ENCODE data around the gene PANK4.

PANK4 gene

DNA sequence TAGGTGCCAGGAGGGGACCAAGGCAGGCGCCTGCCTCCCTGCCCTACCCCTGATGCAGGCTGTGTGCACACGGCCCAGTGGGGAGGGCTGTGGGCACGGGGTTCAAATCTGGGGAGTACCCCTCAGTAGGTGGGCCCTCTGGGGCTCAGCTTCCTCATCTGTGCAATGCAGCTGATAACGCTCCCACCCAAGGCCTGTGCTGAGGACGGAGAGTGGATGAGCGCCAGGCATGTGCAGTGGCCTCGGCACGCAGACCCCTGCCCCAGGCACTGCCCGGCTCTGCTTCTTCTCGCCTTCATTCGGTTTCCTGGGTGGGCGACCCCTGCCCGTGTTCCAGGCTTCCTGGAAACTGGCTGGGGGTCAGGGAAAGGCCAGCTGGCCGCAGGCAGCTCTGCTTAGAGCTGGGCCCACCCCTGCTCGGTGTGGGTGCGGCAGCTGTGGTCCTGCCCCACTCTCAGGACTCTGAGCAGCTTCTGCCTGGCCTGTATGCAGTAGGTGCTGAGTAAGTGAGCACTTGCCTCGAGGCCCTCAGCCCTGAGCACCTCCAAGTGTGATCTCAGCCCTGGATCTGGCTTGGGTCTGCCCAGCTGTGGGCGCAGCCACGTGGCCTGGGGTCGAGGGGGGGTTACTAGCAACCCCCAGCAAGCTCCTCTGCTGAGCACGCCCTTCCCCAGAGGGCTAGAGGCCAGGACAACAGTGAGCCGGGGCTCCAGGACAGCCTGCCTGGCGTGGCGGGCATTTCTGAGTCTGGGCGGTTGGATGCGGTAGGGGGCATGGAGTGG, 17.9 kb upstream of the PANK4 start:
- TF ChIP-seq CTCF (IDR thresholded peaks at IDR 0.05; ENCODE audit: insufficient read depth, low read length, poor library complexity, severe bottlenecking) (no peak), EZH2phosphoT487 (conservative IDR thresholded peaks at IDR 0.05; ENCODE audit: low read length) (no peak)
- Histone ChIP-seq H3K9me3 (ENCODE audit: insufficient read depth, low read length) (no peaks in the 10 kb centered on the region), H3K9me2 (replicated peaks; ENCODE audit: insufficient read depth, low read length) (no peaks in the 10 kb centered on the region), H3K4me2 (ENCODE audit: low read depth, low read length, poor library complexity, severe bottlenecking) (no peak overlapping the region), H3K4me3 (ENCODE audit: insufficient read depth, low read length, poor library complexity, severe bottlenecking) (no peak overlapping the region), H2AFZ (ENCODE audit: low read depth, low read length, severe bottlenecking) (no peak overlapping the region), H3F3A (ENCODE audit: insufficient read depth) (no peaks in the 10 kb centered on the region), H3K36me3 (ENCODE audit: low read length) (no peaks in the 10 kb centered on the region), H3K79me2 (ENCODE audit: insufficient read depth, low read length) (no peaks in the 10 kb centered on the region), H3K27me3 (ENCODE audit: low read length) (no peaks in the 10 kb centered on the region), H3K27ac (ENCODE audit: low read depth, low read length) (no peak overlapping the region), H3K9ac (ENCODE audit: low read length) (no peak overlapping the region), H4K20me1 (ENCODE audit: low read depth, low read length) (no peaks in the 10 kb centered on the region)

DNA sequence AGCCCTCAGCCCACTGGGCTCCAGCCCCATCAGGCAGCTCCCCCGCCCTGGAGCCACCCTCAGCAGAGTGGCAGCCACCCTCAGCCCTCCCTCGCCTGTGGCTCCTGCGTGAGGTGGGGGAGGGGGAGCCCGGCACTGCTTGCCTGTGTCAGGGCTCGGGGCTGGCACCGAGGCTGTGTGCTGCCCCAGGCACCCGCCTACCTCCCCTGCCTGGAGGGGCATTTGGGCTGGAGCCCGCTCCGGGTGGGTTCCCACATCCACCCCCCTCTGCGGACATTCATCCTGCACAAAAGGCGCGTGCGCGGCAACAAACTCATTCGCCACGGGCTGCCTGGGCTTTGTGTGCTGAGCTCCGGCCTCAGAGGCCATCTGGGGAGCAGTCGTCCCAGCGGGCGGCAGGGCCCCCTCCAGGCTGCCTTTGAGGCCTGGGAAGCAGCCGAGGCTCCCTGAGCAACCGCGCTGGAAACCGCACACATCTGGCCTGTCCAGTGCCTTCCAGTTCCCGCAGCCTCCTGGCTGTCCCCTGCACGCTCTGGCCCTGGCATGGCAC, 17.2 kb upstream of the PANK4 start:
- TF ChIP-seq EZH2phosphoT487 (conservative IDR thresholded peaks at IDR 0.05; ENCODE audit: low read length) (no peak), CTCF (IDR thresholded peaks at IDR 0.05; ENCODE audit: insufficient read depth, low read length, poor library complexity, severe bottlenecking) (no peak)
- no peaks in the 10 kb centered on the region for H3K79me2 ChIP-seq (ENCODE audit: insufficient read depth, low read length)
- H3K9me2 ChIP-seq (replicated peaks; ENCODE audit: insufficient read depth, low read length) = no peaks in the 10 kb centered on the region
- no peak overlapping the region for H3K9ac ChIP-seq (ENCODE audit: low read length)
- no peak overlapping the region for H3K27ac ChIP-seq (ENCODE audit: low read depth, low read length)
- no peak overlapping the region for H3K4me3 ChIP-seq (ENCODE audit: insufficient read depth, low read length, poor library complexity, severe bottlenecking)
- no peak overlapping the region for H3K4me2 ChIP-seq (ENCODE audit: low read depth, low read length, poor library complexity, severe bottlenecking)
- H3K36me3 ChIP-seq (ENCODE audit: low read length) = no peaks in the 10 kb centered on the region
- H4K20me1 ChIP-seq (ENCODE audit: low read depth, low read length) = no peaks in the 10 kb centered on the region
- H3K9me3 ChIP-seq (ENCODE audit: insufficient read depth, low read length) = no peaks in the 10 kb centered on the region
- H2AFZ ChIP-seq (ENCODE audit: low read depth, low read length, severe bottlenecking) = no peak overlapping the region
- no peaks in the 10 kb centered on the region for H3F3A ChIP-seq (ENCODE audit: insufficient read depth)
- no peaks in the 10 kb centered on the region for H3K27me3 ChIP-seq (ENCODE audit: low read length)

DNA sequence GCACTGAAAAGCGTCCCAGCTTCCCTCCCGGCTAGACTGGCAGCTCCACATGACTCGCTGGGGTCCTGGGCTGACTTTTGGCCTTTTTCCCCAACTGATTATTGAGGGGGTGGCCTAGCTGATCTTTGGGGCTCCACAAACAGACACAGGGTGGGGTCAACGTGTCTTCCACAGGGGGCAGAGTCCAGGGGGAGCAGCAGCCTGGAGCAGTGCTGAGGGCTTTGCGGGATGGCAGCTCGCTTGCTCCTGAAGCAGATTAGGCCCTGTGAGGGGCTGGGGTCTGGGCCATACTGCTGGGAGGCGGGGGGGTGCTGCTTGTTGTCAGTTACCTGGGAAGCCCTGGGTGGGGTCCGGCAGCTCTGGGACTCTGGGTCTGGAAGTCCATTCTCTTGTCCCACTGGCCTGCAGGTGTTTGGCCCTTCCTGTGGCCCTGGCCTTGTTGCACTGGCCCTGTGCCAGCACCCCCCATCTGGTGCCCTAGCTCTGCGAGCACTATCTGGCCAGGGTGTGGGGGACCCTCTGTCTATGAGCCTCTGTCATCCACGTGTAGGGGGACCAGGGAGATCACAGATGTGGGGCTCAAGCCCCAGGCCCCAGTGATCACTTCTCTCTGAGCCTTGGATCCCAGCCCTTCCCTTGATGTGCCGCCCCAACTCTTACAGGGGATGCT, 16.0 kb upstream of the PANK4 start:
- H3K4me3 ChIP-seq (ENCODE audit: insufficient read depth, low read length, poor library complexity, severe bottlenecking) = no peak overlapping the region
- H3K27me3 ChIP-seq (ENCODE audit: low read length) = no peaks in the 10 kb centered on the region
- H3K27ac ChIP-seq (ENCODE audit: low read depth, low read length) = no peak overlapping the region
- no peaks in the 10 kb centered on the region for H4K20me1 ChIP-seq (ENCODE audit: low read depth, low read length)
- no peaks in the 10 kb centered on the region for H3K79me2 ChIP-seq (ENCODE audit: insufficient read depth, low read length)
- no peaks in the 10 kb centered on the region for H3K36me3 ChIP-seq (ENCODE audit: low read length)
- no peaks in the 10 kb centered on the region for H3K9me2 ChIP-seq (replicated peaks; ENCODE audit: insufficient read depth, low read length)
- H2AFZ ChIP-seq (ENCODE audit: low read depth, low read length, severe bottlenecking) = no peak overlapping the region
- H3K9me3 ChIP-seq (ENCODE audit: insufficient read depth, low read length) = no peaks in the 10 kb centered on the region
- H3K4me2 ChIP-seq (ENCODE audit: low read depth, low read length, poor library complexity, severe bottlenecking) = no peak overlapping the region
- no peak for TF ChIP-seq CTCF (IDR thresholded peaks at IDR 0.05; ENCODE audit: insufficient read depth, low read length, poor library complexity, severe bottlenecking)
- no peak for TF ChIP-seq EZH2phosphoT487 (conservative IDR thresholded peaks at IDR 0.05; ENCODE audit: low read length)
- H3F3A ChIP-seq (ENCODE audit: insufficient read depth) = no peaks in the 10 kb centered on the region
- H3K9ac ChIP-seq (ENCODE audit: low read length) = no peak overlapping the region
